Adipocyte (in vitro differentiated cells): Measurements from ENCODE around the gene CLK3.

Experiments
- DNase-seq: peaks from one replicate; pipeline ENCODE4 v3.0.0-alpha.2; 2015; ENCODE audit warnings: low read depth
- H3K27me3 ChIP-seq: replicated peaks from 2 replicates; pipeline ENCODE4 v1.7.0; 2013; ENCODE audit warnings: mild to moderate bottlenecking, low read length, moderate library complexity; ENCODE audit not compliant: control insufficient read depth, insufficient read depth
- H3K36me3 ChIP-seq: 2 replicates; pipeline ENCODE4 v1.7.0; 2013; ENCODE audit warnings: low read length, mild to moderate bottlenecking, moderate library complexity; ENCODE audit not compliant: control insufficient read depth, insufficient read depth, severe bottlenecking
- H3K4me1 ChIP-seq: 2 replicates; pipeline ENCODE4 v1.7.0; 2013; ENCODE audit warnings: mild to moderate bottlenecking, low read length, moderate library complexity; ENCODE audit not compliant: control insufficient read depth, insufficient read depth
- H3K4me3 ChIP-seq: 2 replicates; pipeline ENCODE4 v1.7.0; 2013; ENCODE audit warnings: mild to moderate bottlenecking, low read length, moderate library complexity
- H3K9ac ChIP-seq: 2 replicates; pipeline ENCODE4 v1.7.0; 2013; ENCODE audit warnings: mild to moderate bottlenecking, low read length, moderate library complexity
- H3K9me3 ChIP-seq: 2 replicates; pipeline ENCODE4 v1.7.0; 2013; ENCODE audit warnings: mild to moderate bottlenecking, low read length, moderate library complexity; ENCODE audit not compliant: control insufficient read depth

The CLK3 gene

DNA sequence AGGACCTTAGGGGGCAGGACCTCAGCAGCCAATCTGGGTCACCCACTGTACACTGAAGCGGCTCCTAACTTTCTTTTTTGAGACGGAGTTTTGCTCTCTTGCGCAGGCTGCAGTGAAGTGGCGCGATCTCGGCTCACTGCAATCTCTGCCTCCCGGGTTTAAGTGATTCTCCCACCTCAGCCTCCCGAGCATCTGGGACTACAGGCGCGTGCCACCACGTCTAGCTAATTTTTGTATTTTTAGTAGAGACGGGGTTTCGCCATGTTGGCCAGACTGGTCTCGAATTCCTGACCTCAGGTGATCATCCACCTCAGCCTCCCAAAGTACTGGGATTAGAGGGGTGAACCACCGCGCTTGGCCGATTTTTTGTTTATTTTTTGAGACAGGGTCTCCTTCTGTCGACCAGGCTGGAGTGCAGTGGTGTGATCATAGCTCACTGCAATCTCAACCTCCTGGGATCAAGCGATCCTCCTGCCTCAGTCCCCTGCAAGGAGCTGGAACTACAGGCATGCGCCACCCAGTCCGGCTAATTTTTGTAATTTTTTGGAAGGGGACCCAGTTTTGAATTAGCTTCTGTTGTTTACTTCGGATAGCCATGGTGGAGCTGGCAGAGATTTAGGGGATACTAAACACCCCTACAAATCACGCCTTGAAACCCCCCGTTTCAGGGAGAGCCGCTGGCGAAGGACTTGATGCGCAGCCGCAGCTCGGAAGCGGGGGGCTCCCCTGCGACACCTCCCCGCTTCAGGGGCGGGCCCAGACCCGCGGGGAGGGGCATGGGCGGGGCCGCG is 1.5 kb upstream of the CLK3 start:
- no peak for DNase-seq
- H3K9ac ChIP-seq: peak overlapping the region; percentile 100
- peaks cover 4% of the 10 kb centered on the region for H3K27me3 ChIP-seq
- H3K9me3 ChIP-seq: no peaks in the 10 kb centered on the region
- peaks cover 30% of the 10 kb centered on the region for H3K4me1 ChIP-seq
- peak overlapping the region; percentile 99 for H3K4me3 ChIP-seq
- H3K36me3 ChIP-seq: peaks cover 1% of the 10 kb centered on the region

DNA sequence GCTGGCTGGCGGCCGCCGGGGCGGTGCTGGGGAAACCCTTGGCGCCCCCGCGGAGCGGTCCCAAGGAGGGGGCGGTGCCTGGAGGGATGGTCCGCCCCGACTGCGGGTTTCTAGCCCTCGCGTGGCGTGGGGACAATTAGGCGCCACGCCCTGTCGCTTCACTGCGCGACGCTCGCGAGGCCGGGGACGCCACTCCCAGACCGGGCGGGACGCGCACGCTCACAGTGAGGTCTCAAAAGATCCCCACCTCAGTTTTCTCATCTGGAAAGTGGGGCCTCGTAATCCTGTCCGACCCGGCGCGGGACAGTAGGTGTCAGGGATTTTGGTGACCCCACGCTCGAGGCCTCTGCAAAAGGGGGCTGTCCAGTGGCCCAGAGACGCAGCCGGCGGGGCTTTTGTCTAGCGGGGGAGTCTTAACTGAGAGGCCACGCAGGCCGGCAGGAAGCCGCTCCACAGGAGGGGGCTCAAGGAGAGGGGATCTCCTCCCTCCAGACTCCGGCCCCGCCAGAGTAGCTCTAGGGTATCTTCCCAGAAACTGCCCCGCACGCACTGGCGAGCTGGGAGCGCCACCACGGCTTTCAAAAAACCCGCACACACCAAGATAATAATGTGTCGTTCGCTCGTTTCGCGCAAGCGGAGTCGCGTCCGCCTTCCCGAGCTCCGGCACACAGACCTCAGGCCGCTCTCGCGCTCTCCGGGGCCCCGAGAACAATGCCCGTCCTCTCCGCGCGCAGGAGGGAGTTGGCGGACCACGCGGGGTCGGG is 710 bp upstream of the CLK3 start:
- peak overlapping the region; percentile 99 for H3K4me3 ChIP-seq
- DNase-seq: peak; percentile 94
- H3K4me1 ChIP-seq: peaks cover 33% of the 10 kb centered on the region
- H3K9me3 ChIP-seq: no peaks in the 10 kb centered on the region
- H3K27me3 ChIP-seq: no peaks in the 10 kb centered on the region
- H3K9ac ChIP-seq: peak overlapping the region; percentile 100
- H3K36me3 ChIP-seq: peaks cover 9% of the 10 kb centered on the region

DNA sequence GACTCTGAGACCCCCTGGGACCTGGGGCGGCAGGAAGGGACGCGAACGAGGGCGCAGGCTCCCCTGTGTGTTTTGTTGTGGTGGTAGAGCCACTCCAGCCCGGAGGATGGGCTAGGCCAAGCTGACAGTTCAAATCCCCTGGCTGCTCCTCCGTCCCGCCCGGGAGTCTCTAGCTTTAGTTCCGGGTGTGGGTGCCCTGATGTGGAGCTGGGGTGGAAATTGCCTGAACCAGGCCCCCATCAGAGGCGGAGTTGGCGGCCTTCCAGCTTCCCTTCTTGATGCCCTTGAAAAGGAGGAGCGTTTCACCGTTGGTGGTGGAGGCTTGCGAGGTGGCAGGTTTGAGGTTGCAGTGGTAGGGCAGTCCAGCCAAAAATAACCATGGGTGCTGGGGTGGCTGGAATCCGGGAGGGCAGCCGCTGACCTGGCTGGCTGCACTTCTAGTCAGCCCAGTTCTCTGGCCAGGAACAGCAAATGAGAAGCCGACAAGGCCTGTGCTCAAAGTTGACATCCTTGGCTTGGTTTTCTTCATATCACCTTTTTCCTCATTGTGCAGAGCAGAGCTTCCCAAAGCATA is 817 bp downstream of the CLK3 start:
- Histone ChIP-seq H3K36me3 (peaks cover 24% of the 10 kb centered on the region), H3K9ac (peak overlapping the region; percentile 100), H3K4me1 (peaks cover 43% of the 10 kb centered on the region), H3K9me3 (no peaks in the 10 kb centered on the region), H3K4me3 (peak overlapping the region; percentile 99), H3K27me3 (no peaks in the 10 kb centered on the region)
- peak; percentile 83 for DNase-seq

DNA sequence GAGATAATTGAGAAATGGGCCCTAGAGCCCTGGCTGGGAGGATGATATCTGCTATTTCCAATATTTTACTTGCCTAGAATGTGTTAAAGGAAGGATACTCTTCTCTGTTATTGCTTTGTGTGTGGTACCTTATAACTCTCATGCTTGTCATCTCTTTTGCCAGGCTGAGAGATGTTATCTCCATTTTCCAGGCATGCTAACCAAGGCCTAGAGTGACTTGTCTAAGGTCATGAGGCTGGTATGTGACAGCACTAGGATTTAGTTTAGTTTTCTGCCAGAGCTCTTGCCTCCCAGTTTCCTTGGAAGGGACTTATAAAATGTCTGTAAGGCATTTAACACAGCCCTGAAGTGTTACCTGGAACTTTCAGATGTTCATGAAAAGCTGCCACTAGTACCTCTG is 1.4 kb downstream of the CLK3 start:
- H3K4me3 ChIP-seq: peak overlapping the region; percentile 99
- peak overlapping the region; percentile 100 for H3K9ac ChIP-seq
- peak; percentile 41 for DNase-seq
- H3K36me3 ChIP-seq: peaks cover 29% of the 10 kb centered on the region
- peaks cover 43% of the 10 kb centered on the region for H3K4me1 ChIP-seq
- no peaks in the 10 kb centered on the region for H3K9me3 ChIP-seq
- H3K27me3 ChIP-seq: no peaks in the 10 kb centered on the region

DNA sequence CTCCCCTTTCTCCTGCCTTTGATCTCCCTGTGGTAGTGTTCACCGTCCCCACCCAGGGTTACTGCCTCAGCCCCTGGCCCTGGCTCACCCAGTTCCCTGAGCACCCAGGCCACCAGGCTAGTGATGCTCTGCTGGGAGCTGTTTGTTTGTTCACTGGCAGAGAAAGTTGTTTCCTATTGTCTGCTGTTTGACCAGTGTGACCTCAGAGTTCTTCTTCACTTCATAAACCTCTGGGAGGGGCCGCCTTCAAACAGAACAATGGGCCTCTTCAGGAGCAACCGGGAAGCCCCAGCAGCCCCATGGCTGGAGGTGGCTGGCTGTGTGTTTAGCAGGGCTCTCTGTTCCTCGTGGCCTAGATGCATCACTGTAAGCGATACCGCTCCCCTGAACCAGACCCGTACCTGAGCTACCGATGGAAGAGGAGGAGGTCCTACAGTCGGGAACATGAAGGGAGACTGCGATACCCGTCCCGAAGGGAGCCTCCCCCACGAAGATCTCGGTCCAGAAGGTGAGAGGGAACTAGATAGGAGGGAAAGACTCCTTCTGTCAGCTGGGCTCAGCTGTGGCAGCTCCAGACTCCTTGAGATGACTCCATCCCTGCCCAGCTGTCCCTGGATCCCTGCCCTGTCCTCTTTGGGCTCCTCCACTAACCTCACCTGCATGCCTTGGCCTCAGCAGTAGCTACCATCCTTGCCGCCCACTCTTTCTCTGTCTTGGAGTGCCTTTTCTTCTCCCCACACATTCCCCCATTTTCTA is 3.4 kb downstream of the CLK3 start:
- no peak for DNase-seq
- Histone ChIP-seq H3K27me3 (no peaks in the 10 kb centered on the region), H3K9me3 (no peaks in the 10 kb centered on the region), H3K36me3 (peaks cover 50% of the 10 kb centered on the region), H3K4me3 (no peak overlapping the region), H3K9ac (no peak overlapping the region), H3K4me1 (peaks cover 43% of the 10 kb centered on the region)

DNA sequence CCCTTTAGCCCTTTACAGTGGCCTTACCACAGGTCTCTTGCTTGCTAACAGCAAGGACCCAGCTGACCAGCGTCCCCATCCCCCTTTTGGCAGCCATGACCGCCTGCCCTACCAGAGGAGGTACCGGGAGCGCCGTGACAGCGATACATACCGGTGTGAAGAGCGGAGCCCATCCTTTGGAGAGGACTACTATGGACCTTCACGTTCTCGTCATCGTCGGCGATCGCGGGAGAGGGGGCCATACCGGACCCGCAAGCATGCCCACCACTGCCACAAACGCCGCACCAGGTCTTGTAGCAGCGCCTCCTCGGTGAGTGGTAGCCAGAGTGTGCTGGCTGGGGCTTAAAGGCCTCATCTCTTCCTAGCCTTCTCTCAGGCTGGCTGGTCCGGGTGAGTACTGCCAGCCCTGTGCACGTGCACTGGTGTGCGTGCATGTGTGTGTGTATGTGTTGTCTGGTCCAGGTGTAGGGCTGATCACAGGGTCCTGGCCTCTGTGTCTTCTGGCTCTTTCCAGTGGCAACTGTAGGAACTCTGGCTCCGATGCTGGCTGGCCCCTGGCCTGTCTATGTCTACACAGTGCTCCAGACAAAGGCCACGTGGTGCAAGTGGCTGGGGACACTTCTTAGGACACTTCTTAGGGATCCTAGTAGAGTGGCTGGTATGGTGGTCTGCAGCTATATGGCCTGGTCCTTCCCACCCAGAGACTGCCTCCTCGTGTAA is 4.4 kb downstream of the CLK3 start:
- H3K4me3 ChIP-seq: no peak overlapping the region
- H3K4me1 ChIP-seq: peaks cover 40% of the 10 kb centered on the region
- no peaks in the 10 kb centered on the region for H3K9me3 ChIP-seq
- no peaks in the 10 kb centered on the region for H3K27me3 ChIP-seq
- peak overlapping the region; percentile 14 for H3K9ac ChIP-seq
- DNase-seq: no peak
- H3K36me3 ChIP-seq: peaks cover 60% of the 10 kb centered on the region

DNA sequence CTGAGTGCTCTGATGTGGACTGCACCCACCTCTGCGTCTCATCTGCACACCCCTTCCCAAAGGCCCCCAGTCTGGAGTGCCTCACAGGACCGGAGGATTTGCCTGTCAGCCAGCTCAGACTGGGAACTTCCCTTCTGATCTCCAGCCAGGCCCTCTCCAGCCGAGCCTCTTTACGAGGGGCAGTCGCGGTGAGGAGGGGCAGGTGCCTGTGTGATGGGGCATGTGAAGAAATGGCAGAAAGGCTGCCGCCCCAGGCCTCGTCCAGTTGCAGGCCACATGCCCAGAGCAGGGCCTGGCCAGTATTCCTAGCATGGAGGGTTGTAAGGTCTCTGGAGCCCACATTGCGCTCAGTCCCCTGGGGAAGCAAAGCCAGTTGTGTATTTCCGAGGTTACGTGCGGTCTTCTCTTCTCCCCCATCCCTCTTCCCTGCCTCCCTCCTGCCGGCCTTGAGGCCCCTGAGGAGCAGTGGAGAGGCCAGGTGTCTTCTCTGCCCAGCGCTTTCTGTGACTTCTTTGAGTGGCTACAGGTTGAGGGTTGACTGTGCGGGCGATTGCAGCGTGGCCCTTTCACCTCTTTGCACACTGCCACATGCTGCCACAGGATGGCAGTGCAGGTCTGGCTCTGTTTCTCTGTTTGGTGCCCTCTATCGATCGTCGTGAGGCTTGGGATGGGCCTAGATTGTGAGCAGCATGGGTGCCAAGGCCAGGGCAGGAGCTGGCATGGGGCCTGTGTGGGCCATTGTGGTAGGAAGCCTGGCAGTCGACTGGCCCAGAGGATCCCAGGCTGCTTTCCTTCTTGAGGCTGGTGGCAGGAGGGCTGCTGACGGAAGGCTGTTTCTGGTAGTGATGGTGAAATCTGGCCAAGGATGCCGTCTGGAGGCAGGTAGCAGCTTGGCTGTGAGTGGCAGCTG is 5.3 kb downstream of the CLK3 start:
- DNase-seq: peak; percentile 86
- H3K36me3 ChIP-seq: peaks cover 68% of the 10 kb centered on the region
- H3K27me3 ChIP-seq: no peaks in the 10 kb centered on the region
- peak overlapping the region; percentile 36 for H3K9ac ChIP-seq
- peaks cover 40% of the 10 kb centered on the region for H3K4me1 ChIP-seq
- H3K4me3 ChIP-seq: no peak overlapping the region
- H3K9me3 ChIP-seq: no peaks in the 10 kb centered on the region

DNA sequence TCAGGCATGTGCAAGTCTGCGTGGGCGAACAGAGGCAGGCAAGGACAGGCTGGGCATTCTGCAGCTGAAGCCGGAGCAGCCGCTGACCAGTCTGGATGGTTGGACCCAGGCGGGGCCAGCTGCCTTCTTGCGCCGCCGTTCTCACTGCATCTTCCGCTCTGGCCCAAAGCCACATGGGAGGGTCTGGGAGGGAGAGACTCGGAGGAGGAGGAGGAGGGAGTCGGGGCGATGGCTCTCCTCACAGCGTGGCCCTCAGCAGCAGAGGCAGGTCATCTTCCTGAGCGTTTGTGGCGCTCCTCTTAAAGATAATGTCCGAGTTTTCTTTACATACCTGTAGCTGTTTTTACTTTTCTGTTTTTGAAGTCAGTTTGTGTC is 5.9 kb downstream of the CLK3 start:
- Histone ChIP-seq H3K9me3 (no peaks in the 10 kb centered on the region), H3K9ac (peak overlapping the region; percentile 36), H3K36me3 (peaks cover 75% of the 10 kb centered on the region), H3K27me3 (no peaks in the 10 kb centered on the region), H3K4me3 (no peak overlapping the region), H3K4me1 (peaks cover 39% of the 10 kb centered on the region)
- DNase-seq: no peak

DNA sequence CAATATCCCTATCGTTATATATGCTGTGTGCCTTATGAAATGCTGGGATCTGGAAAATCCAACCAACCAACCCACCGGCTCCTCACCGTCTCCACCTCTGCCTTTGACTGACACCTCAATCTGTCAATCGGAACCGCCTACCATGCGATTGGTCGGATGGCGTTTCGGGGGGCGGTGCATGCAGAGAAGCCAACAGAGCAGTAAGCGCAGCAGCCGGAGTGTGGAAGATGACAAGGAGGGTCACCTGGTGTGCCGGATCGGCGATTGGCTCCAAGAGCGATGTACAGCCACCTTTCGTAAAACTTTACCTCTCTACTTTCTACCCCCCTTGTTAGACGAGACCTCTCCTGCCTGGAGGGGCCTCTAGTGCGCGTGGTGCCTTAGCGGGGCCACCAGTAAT is 6.3 kb downstream of the CLK3 start:
- H3K4me3 ChIP-seq: no peak overlapping the region
- peaks cover 79% of the 10 kb centered on the region for H3K36me3 ChIP-seq
- H3K9ac ChIP-seq: no peak overlapping the region
- no peak for DNase-seq
- H3K4me1 ChIP-seq: peaks cover 35% of the 10 kb centered on the region
- no peaks in the 10 kb centered on the region for H3K27me3 ChIP-seq
- no peaks in the 10 kb centered on the region for H3K9me3 ChIP-seq

DNA sequence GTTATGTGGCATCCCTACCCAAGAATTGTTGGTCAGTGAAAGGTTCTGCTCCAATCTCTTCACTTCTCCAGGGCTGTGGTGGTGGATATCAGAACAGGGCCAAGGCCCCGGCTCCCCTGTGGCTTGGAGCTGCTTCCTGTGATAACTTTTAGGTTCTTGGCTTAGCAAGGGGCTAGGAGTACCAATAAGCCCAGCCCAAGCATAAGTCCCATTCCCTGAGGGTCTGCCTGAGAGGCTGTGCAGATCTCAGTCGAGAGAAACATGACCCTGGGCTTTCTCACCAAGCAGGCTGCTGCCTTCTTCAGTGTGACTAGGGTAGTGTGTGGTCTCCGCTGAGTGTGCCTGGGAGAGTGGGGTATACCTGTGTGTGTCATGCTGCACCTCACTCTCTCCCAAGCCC is 7.1 kb downstream of the CLK3 start:
- Histone ChIP-seq H3K9me3 (no peaks in the 10 kb centered on the region), H3K36me3 (peaks cover 87% of the 10 kb centered on the region), H3K4me1 (peaks cover 27% of the 10 kb centered on the region), H3K9ac (no peak overlapping the region), H3K27me3 (no peaks in the 10 kb centered on the region), H3K4me3 (no peak overlapping the region)
- no peak for DNase-seq
